ENCODE data around the gene SLC1A2.

The SLC1A2 gene

GRCh38 chr11:35402751-35403660 is 16.4 kb downstream of the SLC1A2 start:
- no peak overlapping the region for H3K4me3 ChIP-seq (ENCODE audit: low read length)
- TF ChIP-seq CTCF (conservative IDR thresholded peaks at IDR 0.05; ENCODE audit: low read depth, low read length) = no peak

DNA sequence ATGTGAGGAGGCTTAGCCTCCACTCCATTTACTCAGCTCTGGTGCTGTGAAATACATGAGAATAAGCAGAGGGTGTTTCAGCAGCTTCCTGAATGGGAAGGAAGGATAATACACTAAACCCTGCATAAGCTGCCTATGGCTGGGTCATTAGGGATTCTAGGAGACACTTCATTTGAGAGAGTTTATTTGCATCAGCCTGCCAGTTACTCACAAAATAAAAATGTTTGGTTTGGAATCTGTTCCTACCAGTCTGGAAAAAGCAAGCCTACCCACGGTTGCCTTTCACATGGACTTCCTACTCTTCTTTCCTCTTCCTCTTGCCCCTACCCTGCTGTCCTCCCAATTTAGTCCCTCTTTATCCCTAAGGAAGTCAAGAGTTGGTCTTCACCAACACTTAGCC is 20.5 kb downstream of the SLC1A2 start:
- no peak for TF ChIP-seq CTCF (conservative IDR thresholded peaks at IDR 0.05; ENCODE audit: low read depth, low read length)
- H3K4me3 ChIP-seq (ENCODE audit: low read length) = no peak overlapping the region
- no peak for DNase-seq (ENCODE audit: low read depth)

More at GRCh38 chr11:35402751-35403660, 16.4 kb downstream of the SLC1A2 start:
- DNase-seq (ENCODE audit: low read depth) = no peak

GRCh38 chr11:35394941-35395340 is 24.4 kb downstream of the SLC1A2 start:
- no peak overlapping the region for H3K4me3 ChIP-seq (ENCODE audit: low read length)
- TF ChIP-seq CTCF (conservative IDR thresholded peaks at IDR 0.05; ENCODE audit: low read depth, low read length) = no peak
- DNase-seq (ENCODE audit: low read depth) = no peak

GRCh38 chr11:35393098-35393497 is 26.3 kb downstream of the SLC1A2 start:
- H3K4me3 ChIP-seq (ENCODE audit: low read length) = no peak overlapping the region
- no peak for TF ChIP-seq CTCF (conservative IDR thresholded peaks at IDR 0.05; ENCODE audit: low read depth, low read length)
- DNase-seq (ENCODE audit: low read depth) = no peak

DNA sequence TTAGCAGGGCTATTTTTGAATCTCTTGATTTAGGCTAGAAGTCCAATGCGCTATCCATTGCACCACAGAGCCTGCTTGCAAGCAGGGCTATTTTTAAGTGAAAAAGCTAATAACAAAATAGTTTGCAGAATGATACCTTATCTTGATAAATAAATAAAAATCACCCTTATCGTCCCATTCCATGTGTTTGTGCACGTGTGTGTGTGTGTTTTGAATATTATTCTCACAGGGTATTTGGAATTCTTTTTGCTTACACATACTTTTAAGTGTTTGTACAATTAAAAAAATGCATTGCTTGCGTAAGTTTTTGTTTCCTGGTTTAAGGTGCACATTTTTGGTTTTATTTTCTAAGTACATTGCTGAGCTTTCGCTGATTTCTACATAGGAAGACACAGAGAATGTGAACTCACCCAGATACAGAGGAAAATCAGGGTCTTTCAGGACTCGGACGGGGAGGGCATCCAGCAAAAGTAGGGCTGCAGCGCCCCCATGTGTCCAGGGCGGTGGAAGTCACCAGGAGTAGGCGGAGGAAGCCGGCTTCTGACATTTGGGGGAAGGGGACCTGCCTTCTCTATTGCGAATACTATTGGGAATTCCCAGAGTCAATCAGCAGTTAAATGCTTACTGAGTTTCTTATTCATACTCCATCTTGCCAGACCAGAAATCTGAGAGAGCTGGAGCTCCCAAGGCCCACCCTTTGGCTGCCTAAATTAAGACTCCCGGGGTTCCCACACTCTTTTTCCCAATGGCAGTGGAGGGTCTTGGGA is 27.3 kb downstream of the SLC1A2 start:
- DNase-seq (ENCODE audit: low read depth) = peak; percentile 14
- peak; percentile 81 for TF ChIP-seq CTCF (conservative IDR thresholded peaks at IDR 0.05; ENCODE audit: low read depth, low read length)

DNA sequence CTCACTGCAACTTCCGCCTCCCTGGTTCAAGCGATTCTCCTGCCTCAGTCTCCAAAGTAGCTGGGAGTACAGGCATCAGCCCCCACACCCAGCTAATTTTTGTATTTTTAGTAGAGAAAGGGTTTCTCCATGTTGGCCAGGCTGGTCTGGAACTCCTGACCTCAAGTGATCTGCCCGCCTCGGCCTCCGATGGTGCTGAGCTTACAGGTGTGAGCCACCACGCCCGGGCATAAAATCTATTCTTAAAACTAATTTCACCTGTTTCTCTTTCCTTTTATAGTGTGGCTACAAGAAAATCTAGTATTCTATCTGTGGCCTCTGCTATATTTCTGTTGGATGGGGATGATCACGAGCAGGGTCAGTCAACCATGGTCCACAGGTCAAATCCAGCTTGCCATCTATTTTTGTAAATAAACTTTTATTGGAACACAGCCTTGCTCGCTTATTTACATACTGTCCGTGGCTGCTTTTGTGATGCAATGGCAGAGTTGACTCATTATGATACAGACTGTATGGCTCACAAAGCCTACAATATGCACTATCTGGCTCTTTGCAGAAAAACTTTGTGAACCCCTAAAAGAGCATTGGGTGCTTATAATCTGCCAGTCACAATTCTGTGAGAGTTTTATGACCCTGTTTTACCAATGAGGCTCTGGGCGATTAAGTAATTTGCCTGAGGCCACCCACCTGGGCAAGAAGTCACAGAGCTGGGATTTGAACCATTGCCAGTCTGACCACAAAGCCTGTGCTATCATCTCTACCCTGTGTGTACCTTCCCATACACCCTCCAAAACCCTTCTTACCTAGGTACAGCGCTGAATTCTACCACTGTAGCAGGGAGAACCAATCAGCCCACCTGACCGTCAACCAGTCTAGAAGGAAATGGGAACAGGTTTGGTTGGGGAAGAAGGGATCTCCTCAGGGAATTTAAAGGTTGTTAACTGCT is 28.3 kb downstream of the SLC1A2 start:
- peak; percentile 8 for DNase-seq (ENCODE audit: low read depth)
- no peak overlapping the region for H3K4me3 ChIP-seq (ENCODE audit: low read length)
- TF ChIP-seq CTCF (conservative IDR thresholded peaks at IDR 0.05; ENCODE audit: low read depth, low read length) = no peak

More for the DNA sequence above, 27.3 kb downstream of the SLC1A2 start:
- no peak overlapping the region for H3K4me3 ChIP-seq (ENCODE audit: low read length)
